Sigmoid colon (tissue), 7 donors: ENCODE data around the gene DCAF11. TPM values are rescaled to one million over a fixed set of nuclear protein-coding genes. Genes with fewer than 3 reads are reported as not detected.

ENCODE experiments used
- DNase-seq: peaks from one replicate; pipeline ENCODE4 v3.0.0-alpha.2; 2019
- H3K27ac ChIP-seq, 4 donors: fragments of 200-600 bp; sonication (generic); one replicate each; pipeline ENCODE4 v1.5.1; 2016 to 2019; ENCODE audit warnings: mild to moderate bottlenecking in 1 of 4
- H3K27me3 ChIP-seq, 3 donors: fragments of 200-600 bp; sonication (generic); one replicate each; pipeline ENCODE4 v1.5.1; 2019; ENCODE audit warnings: mild to moderate bottlenecking in 1 of 3
- H3K36me3 ChIP-seq, 4 donors: fragments of 200-600 bp; sonication (generic); one replicate each; pipeline ENCODE4 v1.5.1; 2016 to 2019
- H3K4me1 ChIP-seq, 4 donors: fragments of 200-600 bp; sonication (generic); one replicate each; pipeline ENCODE4 v1.5.1; 2017 to 2019
- H3K4me3 ChIP-seq, 4 donors: fragments of 200-600 bp; sonication (generic); one replicate each; pipeline ENCODE4 v1.5.1; 2017 to 2019; ENCODE audit warnings: mild to moderate bottlenecking in 2 of 4, moderate library complexity in 1 of 4
- H3K9me3 ChIP-seq, 4 donors: fragments of 200-600 bp in 3 of 4; sonication (generic) in 3 of 4; one replicate each; pipeline versions ENCODE4 v1.5.1 to v1.6.1; 2013 to 2019
- EP300 ChIP-seq, 4 donors: sonication (generic); formaldehyde crosslinking; IDR thresholded peaks; one replicate each; pipeline ENCODE4 v1.6.1; 2017; ENCODE audit warnings: antibody characterized with exemption in 4 of 4
- POLR2A ChIP-seq, 2 donors: fragments of 450-650 bp; IDR thresholded peaks; one replicate each; pipeline ENCODE4 v1.6.1; 2016; ENCODE audit warnings: antibody characterized with exemption in 2 of 2, mild to moderate bottlenecking in 2 of 2, moderate library complexity in 2 of 2
- POLR2AphosphoS5 ChIP-seq, 4 donors: sonication (generic); formaldehyde crosslinking; IDR thresholded peaks; one replicate each; pipeline ENCODE4 v1.6.1; 2017; ENCODE audit warnings: antibody characterized with exemption in 4 of 4
- WGBS, 2 donors: extraction: QIAGEN DNeasy Blood & Tissue Kit; methylation state at CpG; one replicate each; pipeline ENCODE4 v1.1.7; 2013; 5-methylcytosine and 5-hydroxymethylcytosine counted together
- intact Hi-C: fragments of 100-400 bp; cut with DNase I; formaldehyde crosslinking; loops from one replicate; pipeline ENCODE4 v1.15.1; 2023
- polyA plus RNA-seq, 3 donors: library from polyadenylated mRNA; stranded (reverse); fragments of 200-250 nt; gene quantifications; one replicate each; pipeline ENCODE4 v1.2.3, GENCODE V29; 2013
- total RNA-seq, 4 donors: library from RNA; depleted of rRNA; stranded (reverse); fragments of >200 nt; gene quantifications; one replicate each; pipeline ENCODE4 v1.1.0, GENCODE V29; 2016
- TF ChIP-seq, protein P1 (sequence below), 4 experiments: fragments of 450-650 bp in 3 of 4; fragments of 200-600 bp in 1 of 4; IDR thresholded peaks; one replicate each; pipeline ENCODE4 v1.5.1; 2016 to 2019; ENCODE audit warnings: antibody characterized with exemption in 4 of 4, mild to moderate bottlenecking in 3 of 4, moderate library complexity in 2 of 4
- donor health status: healthy with polysubstance abuse.
- donor health status: Bipolar disorder and iron deficiency.
- donor health status: healthy.

The DCAF11 gene
- total and polyA plus RNA-seq, 7 donors = 37.7 to 82.9 (median 70.9) TPM

- H3K4me1 ChIP-seq = peaks cover 0 to 24% (median 19%) of the 10 kb centered on the region in 4 donors
- H3K9me3 ChIP-seq = no peaks in the 10 kb centered on the region
- TF ChIP-seq POLR2AphosphoS5 (IDR thresholded peaks at IDR 0.05) = no peak
- no peak for TF ChIP-seq EP300 (IDR thresholded peaks at IDR 0.05)
- TF ChIP-seq POLR2A (IDR thresholded peaks at IDR 0.05) = no peak
- TF ChIP-seq, protein P1, sequence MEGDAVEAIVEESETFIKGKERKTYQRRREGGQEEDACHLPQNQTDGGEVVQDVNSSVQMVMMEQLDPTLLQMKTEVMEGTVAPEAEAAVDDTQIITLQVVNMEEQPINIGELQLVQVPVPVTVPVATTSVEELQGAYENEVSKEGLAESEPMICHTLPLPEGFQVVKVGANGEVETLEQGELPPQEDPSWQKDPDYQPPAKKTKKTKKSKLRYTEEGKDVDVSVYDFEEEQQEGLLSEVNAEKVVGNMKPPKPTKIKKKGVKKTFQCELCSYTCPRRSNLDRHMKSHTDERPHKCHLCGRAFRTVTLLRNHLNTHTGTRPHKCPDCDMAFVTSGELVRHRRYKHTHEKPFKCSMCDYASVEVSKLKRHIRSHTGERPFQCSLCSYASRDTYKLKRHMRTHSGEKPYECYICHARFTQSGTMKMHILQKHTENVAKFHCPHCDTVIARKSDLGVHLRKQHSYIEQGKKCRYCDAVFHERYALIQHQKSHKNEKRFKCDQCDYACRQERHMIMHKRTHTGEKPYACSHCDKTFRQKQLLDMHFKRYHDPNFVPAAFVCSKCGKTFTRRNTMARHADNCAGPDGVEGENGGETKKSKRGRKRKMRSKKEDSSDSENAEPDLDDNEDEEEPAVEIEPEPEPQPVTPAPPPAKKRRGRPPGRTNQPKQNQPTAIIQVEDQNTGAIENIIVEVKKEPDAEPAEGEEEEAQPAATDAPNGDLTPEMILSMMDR (IDR thresholded peaks at IDR 0.05) = no peak
- peaks cover 38 to 76% (median 62%) of the 10 kb centered on the region in 4 donors for H3K36me3 ChIP-seq
- DNase-seq = no peak
- no peak overlapping the region for H3K4me3 ChIP-seq
- H3K27me3 ChIP-seq = no peaks in the 10 kb centered on the region
- WGBS, 2 donors = 94 to 98% methylated on average over 16 of the region's 16 CpGs
- intact Hi-C loops = no loop called here
- H3K27ac ChIP-seq = no peak overlapping the region
Observed at GRCh38 chr14:24151404-24152080, 37.0 kb downstream of the DCAF11 start.

DNA sequence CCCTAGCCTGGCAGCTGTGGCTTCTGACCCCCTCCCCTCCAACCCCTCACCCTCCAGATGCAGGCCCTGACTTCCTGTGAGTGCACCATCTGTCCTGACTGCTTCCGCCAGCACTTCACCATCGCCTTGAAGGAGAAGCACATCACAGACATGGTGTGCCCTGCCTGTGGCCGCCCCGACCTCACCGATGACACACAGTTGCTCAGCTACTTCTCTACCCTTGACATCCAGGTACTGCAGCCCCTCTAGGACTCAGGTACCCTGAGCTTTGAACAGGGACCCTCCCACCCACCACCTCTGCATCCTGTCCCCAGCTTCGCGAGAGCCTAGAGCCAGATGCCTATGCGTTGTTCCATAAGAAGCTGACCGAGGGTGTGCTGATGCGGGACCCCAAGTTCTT lies 40.5 kb downstream of the DCAF11 start:
- 96 to 98% methylated on average over 10 of the region's 10 CpGs for WGBS, 2 donors
- Histone ChIP-seq H3K9me3 (no peaks in the 10 kb centered on the region), H3K4me1 (no peaks in the 10 kb centered on the region), H3K4me3 (no peak overlapping the region), H3K27ac (no peak overlapping the region), H3K27me3 (no peaks in the 10 kb centered on the region), H3K36me3 (peaks cover 52 to 87% (median 68%) of the 10 kb centered on the region in 4 donors)
- intact Hi-C loops = no loop called here
- TF ChIP-seq, protein P1 (IDR thresholded peaks at IDR 0.05) = no peak
- TF ChIP-seq POLR2A (IDR thresholded peaks at IDR 0.05) = no peak
- TF ChIP-seq POLR2AphosphoS5 (IDR thresholded peaks at IDR 0.05) = no peak
- TF ChIP-seq EP300 (IDR thresholded peaks at IDR 0.05) = no peak
- DNase-seq = no peak

DNA sequence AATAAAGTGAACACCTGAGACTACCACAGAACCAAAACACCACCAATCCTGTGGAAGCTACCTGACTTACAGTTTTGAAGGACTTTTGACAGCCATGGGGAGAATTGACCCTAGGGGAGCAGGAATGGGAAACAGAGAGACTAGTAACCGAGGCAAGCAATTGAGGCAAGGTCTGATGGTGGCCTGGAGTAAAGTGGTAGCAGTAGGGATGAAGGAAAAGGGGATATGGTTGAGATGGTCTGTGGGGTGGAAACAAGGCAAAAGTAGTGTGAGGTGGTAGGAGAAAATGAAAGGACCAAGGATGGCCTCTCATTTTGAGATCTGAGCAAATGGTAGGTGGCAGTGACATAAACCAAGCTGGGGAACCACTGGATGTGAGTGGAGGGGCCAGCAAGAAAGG lies 42.3 kb downstream of the DCAF11 start:
- no peak for DNase-seq
- no peaks in the 10 kb centered on the region for H3K27me3 ChIP-seq
- 90 to 95% methylated on average over 1 of the region's 1 CpG for WGBS, 2 donors
- H3K36me3 ChIP-seq = peaks cover 43 to 75% (median 51%) of the 10 kb centered on the region in 4 donors
- intact Hi-C loops = no loop called here
- no peak overlapping the region for H3K4me3 ChIP-seq
- no peak overlapping the region for H3K27ac ChIP-seq
- peaks cover 0 to 10% (median 9%) of the 10 kb centered on the region in 4 donors for H3K4me1 ChIP-seq
- TF ChIP-seq POLR2AphosphoS5 (IDR thresholded peaks at IDR 0.05) = no peak
- TF ChIP-seq POLR2A (IDR thresholded peaks at IDR 0.05) = no peak
- TF ChIP-seq, protein P1 (IDR thresholded peaks at IDR 0.05) = no peak
- TF ChIP-seq EP300 (IDR thresholded peaks at IDR 0.05) = no peak
- H3K9me3 ChIP-seq = no peaks in the 10 kb centered on the region

- TF ChIP-seq, protein P1 (IDR thresholded peaks at IDR 0.05) = no peak
- TF ChIP-seq POLR2AphosphoS5 (IDR thresholded peaks at IDR 0.05) (no peak), POLR2A (IDR thresholded peaks at IDR 0.05) (no peak), EP300 (IDR thresholded peaks at IDR 0.05) (no peak)
- Histone ChIP-seq H3K27ac (no peak overlapping the region), H3K9me3 (no peaks in the 10 kb centered on the region), H3K27me3 (no peaks in the 10 kb centered on the region), H3K4me1 (peaks cover 0 to 15% (median 14%) of the 10 kb centered on the region in 4 donors), H3K4me3 (no peak overlapping the region), H3K36me3 (peaks cover 38 to 70% (median 49%) of the 10 kb centered on the region in 4 donors)
- no peak for DNase-seq
- intact Hi-C loops = no loop called here
- 93 to 95% methylated on average over 12 of the region's 12 CpGs for WGBS, 2 donors
Observed at GRCh38 chr14:24157331-24157730, 42.8 kb downstream of the DCAF11 start.
